Panc1 (cell line): ENCODE measurements around the gene MYRIP. TPM values are rescaled to one million over a fixed set of nuclear protein-coding genes. Genes with fewer than 3 reads are reported as not detected.

Experiments used
- ATAC-seq: fragments of 200-7000 bp; cut with Tn5 transposase; 2 replicates; pipeline ENCODE4 v1.9.1; 2020; ENCODE audit warnings: mild to moderate bottlenecking, moderate library complexity
- BruUV-seq: library from RNA; stranded (reverse); fragments of 400-500 nt; replicated peaks from 2 replicates; lab custom pipeline; 2021; lab: Mats Ljungman, UMichigan
- CTCF ChIA-PET: fragments of 300-600 bp; sonication (Branson Sonifier 250); formaldehyde crosslinking; loops from one replicate; lab custom pipeline; 2022; ENCODE audit warnings: antibody characterized with exemption; lab: Charles Lee
- POLR2A ChIA-PET: fragments of 300-600 bp; sonication (Branson Sonifier 250); formaldehyde crosslinking; loops from one replicate; lab custom pipeline; 2022; ENCODE audit warnings: antibody characterized with exemption; lab: Charles Lee
- DNase-seq: peaks from one replicate; pipeline ENCODE4 v3.0.0-alpha.2; 2010; ENCODE audit warnings: low read depth, low spot score
- H3K27ac ChIP-seq: 2 replicates; pipeline ENCODE4 v1.5.1; 2011; ENCODE audit warnings: mild to moderate bottlenecking, low read length, inconsistent platforms
- H3K27me3 ChIP-seq: fragments of 200-500 bp; sonication (Bioruptor generic); 2 replicates; pipeline ENCODE4 v1.6.0; 2014; ENCODE audit warnings: low read length, inconsistent platforms; ENCODE audit not compliant: control insufficient read depth, insufficient read depth
- H3K36me3 ChIP-seq: fragments of 200-500 bp; sonication (Bioruptor generic); 2 replicates; pipeline ENCODE4 v1.5.1; 2014; ENCODE audit warnings: inconsistent platforms, mild to moderate bottlenecking, low read length, moderate library complexity; ENCODE audit not compliant: control insufficient read depth, insufficient read depth
- H3K4me1 ChIP-seq: 2 replicates; pipeline ENCODE4 v1.5.1; 2011; ENCODE audit warnings: inconsistent platforms, mild to moderate bottlenecking, low read length, moderate library complexity; ENCODE audit not compliant: control insufficient read depth, insufficient read depth
- H3K4me3 ChIP-seq, 2 experiments: 2 replicates each; pipeline ENCODE4 v1.5.1; 2011 to 2012; ENCODE audit warnings: low read depth in 2 of 2, low read length in 2 of 2, mild to moderate bottlenecking in 2 of 2, inconsistent platforms in 1 of 2, moderate library complexity in 1 of 2
- H3K9me3 ChIP-seq: fragments of 200-500 bp; sonication (Bioruptor generic); 2 replicates; pipeline ENCODE4 v1.5.1; 2014; ENCODE audit warnings: low read depth, mild to moderate bottlenecking, inconsistent platforms, low read length, moderate library complexity; ENCODE audit not compliant: control insufficient read depth, insufficient read depth
- CTCF ChIP-seq: fragments of 450-650 bp; IDR thresholded peaks from 2 replicates; pipeline ENCODE4 v1.5.1; 2017; ENCODE audit warnings: mild to moderate bottlenecking
- POLR2AphosphoS5 ChIP-seq: IDR thresholded peaks from 2 replicates; pipeline ENCODE4 v1.6.1; 2012; ENCODE audit warnings: mild to moderate bottlenecking, low read depth, low read length, moderate library complexity
- REST ChIP-seq, 2 experiments: IDR thresholded peaks; 2 replicates each; pipeline ENCODE4 v1.6.1; 2011 to 2012; ENCODE audit warnings: low read depth in 2 of 2, control low read depth in 1 of 2, low read length in 1 of 2, mild to moderate bottlenecking in 1 of 2, moderate library complexity in 1 of 2; ENCODE audit not compliant: insufficient read depth in 1 of 2
- SIN3A ChIP-seq: IDR thresholded peaks from 2 replicates; pipeline ENCODE4 v1.6.1; 2012; ENCODE audit warnings: low read depth, mild to moderate bottlenecking, low read length, moderate library complexity, borderline replicate concordance; ENCODE audit not compliant: insufficient read depth
- TCF7L2 ChIP-seq: IDR thresholded peaks from 2 replicates; pipeline ENCODE4 v1.6.1; 2011; ENCODE audit warnings: mild to moderate bottlenecking, low read depth, low read length, inconsistent platforms
- in situ Hi-C: cut with HindIII; loops from 2 replicates; pipeline ENCODE4 v1.10.0; 2016; ENCODE audit warnings: low sequenced_read_pairs, low pct_unique_long_range_greater_than_20kb
- intact Hi-C: fragments of 100-400 bp; cut with micrococcal nuclease; formaldehyde crosslinking; loops from one replicate; pipeline ENCODE4 v1.10.0; 2022; ENCODE audit not compliant: unreplicated experiment
- total RNA-seq: library from RNA; stranded (reverse); gene quantifications from one replicate; pipeline ENCODE4 v1.2.1, GENCODE V29; 2021; ENCODE audit not compliant: unreplicated experiment

MYRIP gene
- total RNA-seq, 1 experiment from 2014 or later = 0.59 TPM

- ChIA-PET POLR2A (no interaction called here), CTCF (no interaction called here)
- Histone ChIP-seq H3K27ac (no peak overlapping the region), H3K4me1 (no peaks in the 10 kb centered on the region), H3K36me3 (no peaks in the 10 kb centered on the region), H3K4me3 (no peak overlapping the region), H3K27me3 (no peaks in the 10 kb centered on the region), H3K9me3 (no peaks in the 10 kb centered on the region)
- TF ChIP-seq SIN3A = no peak
- TF ChIP-seq REST (IDR thresholded peaks at IDR 0.05; ENCODE audit: insufficient read depth in 1 of 2, low read depth in 2 of 2, low read length in 1 of 2) = no peak
- no peak for TF ChIP-seq POLR2AphosphoS5
- TF ChIP-seq CTCF = no peak
- no peak for TF ChIP-seq TCF7L2
- DNase-seq (no peak), ATAC-seq (no peak)
- in situ Hi-C loops (no loop called here), intact Hi-C loops (no loop called here)
- BruUV-seq = no TSS peak
Measured at GRCh38 chr3:39917065-39917773, 107.8 kb downstream of the MYRIP start.

GRCh38 chr3:39919281-39919680, 109.9 kb downstream of the MYRIP start:
- in situ Hi-C loops = no loop called here
- ChIA-PET CTCF (no interaction called here), POLR2A (no interaction called here)
- DNase-seq (no peak), ATAC-seq (no peak)
- no peak overlapping the region for H3K4me3 ChIP-seq
- H3K36me3 ChIP-seq = no peaks in the 10 kb centered on the region
- no TSS peak for BruUV-seq
- H3K4me1 ChIP-seq = no peaks in the 10 kb centered on the region
- intact Hi-C loops = no loop called here
- H3K27ac ChIP-seq = no peak overlapping the region
- H3K9me3 ChIP-seq = no peaks in the 10 kb centered on the region
- TF ChIP-seq CTCF (no peak), REST (IDR thresholded peaks at IDR 0.05; ENCODE audit: insufficient read depth in 1 of 2, low read depth in 2 of 2, low read length in 1 of 2) (no peak), SIN3A (no peak), POLR2AphosphoS5 (no peak), TCF7L2 (no peak)
- H3K27me3 ChIP-seq = no peaks in the 10 kb centered on the region
